NK-92 (cell line): ENCODE measurements around the gene PGAM5.

ENCODE experiments used
- DNase-seq: peaks from one replicate; lab custom pipeline; 2025; ENCODE audit not compliant: unreplicated experiment; lab: John Stamatoyannopoulos, UW

PGAM5 gene

GRCh38 chr12:132719141-132719953 lies 8.7 kb downstream of the PGAM5 start:
- no peak for DNase-seq

GRCh38 chr12:132719954-132720324 lies 9.3 kb downstream of the PGAM5 start:
- DNase-seq, result no peak

GRCh38 chr12:132720606-132721345 lies 10.1 kb downstream of the PGAM5 start:
- no peak for DNase-seq

- no peak for DNase-seq
Measured at GRCh38 chr12:132723015-132723763, 12.5 kb downstream of the PGAM5 start.

- DNase-seq, result no peak
Measured at GRCh38 chr12:132723764-132724140, 13.1 kb downstream of the PGAM5 start.

GRCh38 chr12:132724506-132725241 lies 14.0 kb downstream of the PGAM5 start:
- no peak for DNase-seq

- no peak for DNase-seq
Measured at GRCh38 chr12:132726386-132726785, 15.7 kb downstream of the PGAM5 start.

GRCh38 chr12:132727091-132727794 lies 16.6 kb downstream of the PGAM5 start:
- DNase-seq, result no peak

- DNase-seq, result no peak
Measured at GRCh38 chr12:132728502-132728901, 17.9 kb downstream of the PGAM5 start.

- DNase-seq, result no peak
Measured at GRCh38 chr12:132729541-132730320, 19.1 kb downstream of the PGAM5 start.

GRCh38 chr12:132730353-132730752 lies 19.7 kb downstream of the PGAM5 start:
- DNase-seq, result no peak

- DNase-seq, result no peak
Measured at GRCh38 chr12:132731574-132731973, 20.9 kb downstream of the PGAM5 start.

GRCh38 chr12:132734206-132734605 lies 23.6 kb downstream of the PGAM5 start:
- no peak for DNase-seq

- no peak for DNase-seq
Measured at GRCh38 chr12:132735496-132735895, 24.9 kb downstream of the PGAM5 start.

GRCh38 chr12:132736378-132736777 lies 25.7 kb downstream of the PGAM5 start:
- DNase-seq, result no peak

- no peak for DNase-seq
Measured at GRCh38 chr12:132736913-132737312, 26.3 kb downstream of the PGAM5 start.

GRCh38 chr12:132739600-132740312 lies 29.1 kb downstream of the PGAM5 start:
- no peak for DNase-seq

GRCh38 chr12:132740313-132740646 lies 29.6 kb downstream of the PGAM5 start:
- DNase-seq, result no peak

- no peak for DNase-seq
Measured at GRCh38 chr12:132740652-132741051, 30.0 kb downstream of the PGAM5 start.
